Nephron progenitor cell (in vitro differentiated cells): ENCODE results near the gene PET117.
"Not testable (repeated sequence)": the region's sequence is repeated elsewhere in the genome, so short reads cannot be mapped to it uniquely, and the experiment has no call there.

Source experiments
- DNase-seq: peaks from one replicate; pipeline ENCODE4 v3.0.0; 2021
- H3K27ac Mint-ChIP-seq: 2 replicates; pipeline ENCODE4 v1.8.0; 2021; ENCODE audit warnings: mild to moderate bottlenecking, moderate library complexity, mixed read lengths
- H3K27me3 Mint-ChIP-seq: 2 replicates; pipeline ENCODE4 v1.8.0; 2021; ENCODE audit warnings: mild to moderate bottlenecking, low read depth, mixed read lengths; ENCODE audit not compliant: poor library complexity
- H3K36me3 Mint-ChIP-seq: 2 replicates; pipeline ENCODE4 v1.8.0; 2021; ENCODE audit warnings: low read depth, mixed read lengths
- H3K4me1 Mint-ChIP-seq: 2 replicates; pipeline ENCODE4 v1.8.0; 2021; ENCODE audit warnings: mixed read lengths
- H3K4me3 Mint-ChIP-seq: 2 replicates; pipeline ENCODE4 v1.8.0; 2021; ENCODE audit warnings: mild to moderate bottlenecking, moderate library complexity, mixed read lengths
- H3K9me3 Mint-ChIP-seq: 2 replicates; pipeline ENCODE4 v1.8.0; 2021; ENCODE audit warnings: mild to moderate bottlenecking, moderate library complexity, mixed read lengths
- TF ChIP-seq, protein P1 (sequence below): fragments of 200-600 bp; sonication (generic); IDR thresholded peaks from 2 replicates; pipeline ENCODE4 v1.5.0; 2021; ENCODE audit warnings: antibody characterized with exemption

PET117 gene

DNA sequence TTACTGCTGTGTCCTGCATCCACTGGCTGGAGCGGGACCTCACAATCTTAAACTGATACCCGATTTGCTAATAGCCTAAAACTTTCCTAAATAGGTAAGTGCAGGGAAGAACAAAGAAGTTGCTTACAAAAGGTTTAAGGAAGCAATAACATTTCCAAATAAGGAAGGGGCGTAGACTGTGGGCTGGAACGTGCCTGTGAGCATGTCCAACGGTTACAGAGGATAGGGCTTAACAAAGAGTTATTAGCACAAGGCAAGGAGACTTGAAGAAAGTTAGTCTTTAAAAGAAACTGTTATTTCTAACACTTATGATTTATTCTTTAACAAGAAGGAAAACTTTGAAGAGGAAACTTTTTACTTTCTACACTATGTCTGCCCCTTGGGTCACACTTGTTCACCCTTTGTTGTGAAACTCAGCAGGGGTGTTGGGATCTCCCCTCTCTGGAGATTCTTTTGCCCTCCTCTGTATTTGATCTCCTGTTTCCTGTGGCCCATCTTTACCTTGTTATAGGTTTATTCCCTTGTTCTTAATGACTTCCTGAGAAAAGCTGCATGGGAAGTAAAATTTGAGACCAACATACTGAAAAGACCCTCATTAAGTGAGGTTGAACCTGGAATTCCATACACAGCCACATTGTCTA, 28.7 kb downstream of the PET117 start:
- H3K27ac Mint-ChIP-seq: peak overlapping the region; percentile 97
- H3K27me3 Mint-ChIP-seq: no peaks in the 10 kb centered on the region
- peaks cover 64% of the 10 kb centered on the region for H3K4me1 Mint-ChIP-seq
- TF ChIP-seq, protein P1, sequence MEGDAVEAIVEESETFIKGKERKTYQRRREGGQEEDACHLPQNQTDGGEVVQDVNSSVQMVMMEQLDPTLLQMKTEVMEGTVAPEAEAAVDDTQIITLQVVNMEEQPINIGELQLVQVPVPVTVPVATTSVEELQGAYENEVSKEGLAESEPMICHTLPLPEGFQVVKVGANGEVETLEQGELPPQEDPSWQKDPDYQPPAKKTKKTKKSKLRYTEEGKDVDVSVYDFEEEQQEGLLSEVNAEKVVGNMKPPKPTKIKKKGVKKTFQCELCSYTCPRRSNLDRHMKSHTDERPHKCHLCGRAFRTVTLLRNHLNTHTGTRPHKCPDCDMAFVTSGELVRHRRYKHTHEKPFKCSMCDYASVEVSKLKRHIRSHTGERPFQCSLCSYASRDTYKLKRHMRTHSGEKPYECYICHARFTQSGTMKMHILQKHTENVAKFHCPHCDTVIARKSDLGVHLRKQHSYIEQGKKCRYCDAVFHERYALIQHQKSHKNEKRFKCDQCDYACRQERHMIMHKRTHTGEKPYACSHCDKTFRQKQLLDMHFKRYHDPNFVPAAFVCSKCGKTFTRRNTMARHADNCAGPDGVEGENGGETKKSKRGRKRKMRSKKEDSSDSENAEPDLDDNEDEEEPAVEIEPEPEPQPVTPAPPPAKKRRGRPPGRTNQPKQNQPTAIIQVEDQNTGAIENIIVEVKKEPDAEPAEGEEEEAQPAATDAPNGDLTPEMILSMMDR: no peak
- no peak for DNase-seq
- peaks cover 70% of the 10 kb centered on the region for H3K36me3 Mint-ChIP-seq
- peak overlapping the region; percentile 5 for H3K4me3 Mint-ChIP-seq
- peaks cover 4% of the 10 kb centered on the region for H3K9me3 Mint-ChIP-seq

DNA sequence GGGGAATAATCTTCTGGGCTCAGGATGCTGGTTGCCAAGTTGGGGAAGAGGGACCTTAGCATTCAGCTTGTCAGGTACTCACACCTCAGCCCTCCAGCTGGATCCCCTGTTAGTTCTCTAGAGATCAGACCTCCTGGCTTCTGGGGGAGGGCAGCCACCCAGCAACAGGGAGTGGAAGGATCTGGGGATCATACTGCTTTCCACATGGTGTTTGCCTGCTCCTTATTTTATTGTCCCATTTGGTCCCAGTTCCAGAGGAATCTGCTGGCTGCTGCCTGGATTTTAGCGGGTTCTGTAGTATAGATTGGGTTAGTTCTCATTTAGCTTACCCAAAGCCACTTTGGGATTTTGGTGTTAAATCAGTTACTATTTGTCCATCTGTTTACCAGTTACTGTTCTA, 29.3 kb downstream of the PET117 start:
- Mint-ChIP-seq H3K36me3 (peaks cover 71% of the 10 kb centered on the region), H3K27me3 (no peaks in the 10 kb centered on the region), H3K9me3 (peaks cover 4% of the 10 kb centered on the region), H3K4me1 (peaks cover 64% of the 10 kb centered on the region), H3K4me3 (no peak overlapping the region), H3K27ac (peak overlapping the region; percentile 53)
- TF ChIP-seq, protein P1: no peak
- no peak for DNase-seq

DNA sequence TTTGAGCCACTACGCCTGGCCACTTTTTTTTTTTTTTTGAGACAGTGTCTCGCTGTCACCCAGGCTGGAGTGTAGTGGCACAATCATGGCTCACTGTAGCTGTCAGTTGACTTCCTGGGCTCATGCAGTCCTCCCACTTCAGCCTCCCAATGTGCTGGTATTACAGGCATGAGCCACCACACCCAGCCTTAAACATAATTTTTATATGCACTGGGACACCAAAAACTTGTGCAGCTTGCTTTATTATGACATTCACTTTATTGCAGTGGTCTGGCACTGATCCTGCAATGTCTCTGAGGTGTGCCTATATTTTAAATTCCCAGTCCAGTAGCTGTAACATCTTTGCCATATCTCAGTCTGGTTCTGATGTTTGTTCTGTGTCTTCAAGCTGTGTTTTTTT, 34.7 kb downstream of the PET117 start:
- Mint-ChIP-seq H3K9me3 (peaks cover 4% of the 10 kb centered on the region), H3K4me1 (peaks cover 19% of the 10 kb centered on the region), H3K36me3 (peaks cover 78% of the 10 kb centered on the region), H3K4me3 (no peak overlapping the region), H3K27me3 (no peaks in the 10 kb centered on the region), H3K27ac (no peak overlapping the region)
- DNase-seq: no peak
- TF ChIP-seq, protein P1: no peak

DNA sequence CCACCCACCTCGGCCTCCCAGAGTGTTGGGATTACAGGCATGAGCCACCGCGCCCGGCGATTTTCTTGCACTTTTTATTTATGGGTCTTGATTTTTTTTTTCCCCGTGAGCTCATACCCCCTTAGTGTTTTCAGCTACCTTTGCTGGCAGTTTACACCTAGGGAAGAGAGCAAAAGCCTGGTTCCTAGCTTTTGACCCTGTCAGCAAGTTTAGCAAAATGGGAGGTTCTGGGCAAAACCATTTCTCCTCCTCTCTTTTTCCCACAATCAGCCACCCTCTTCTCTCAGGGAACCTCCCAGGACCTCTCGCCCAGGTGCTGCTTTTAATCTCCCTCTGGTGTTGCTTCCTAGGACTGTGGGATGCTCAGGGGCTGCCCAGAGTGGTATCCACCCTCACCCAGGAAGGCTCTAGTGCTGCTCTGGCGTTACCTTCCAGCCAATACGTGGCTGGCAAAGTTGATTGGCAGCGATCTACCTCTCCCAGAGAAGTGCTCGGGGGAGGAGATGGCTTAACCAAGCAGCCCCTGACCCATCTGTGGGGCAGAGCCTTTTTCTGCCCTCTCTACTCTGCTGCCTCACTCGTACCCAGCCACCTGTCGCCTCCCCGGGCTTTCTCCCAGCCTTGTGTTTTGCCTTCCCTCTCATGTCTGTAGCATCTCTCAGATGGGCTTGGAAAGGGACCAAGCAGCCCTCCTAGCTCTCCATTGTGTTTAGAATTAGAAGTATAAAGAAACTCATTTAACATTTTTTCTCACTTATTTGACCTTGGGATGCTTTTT, 37.4 kb downstream of the PET117 start:
- peak overlapping the region; percentile 64 for H3K27ac Mint-ChIP-seq
- DNase-seq: no peak
- H3K9me3 Mint-ChIP-seq: peaks cover 20% of the 10 kb centered on the region
- H3K36me3 Mint-ChIP-seq: peaks cover 88% of the 10 kb centered on the region
- H3K27me3 Mint-ChIP-seq: no peaks in the 10 kb centered on the region
- TF ChIP-seq, protein P1: no peak
- no peak overlapping the region for H3K4me3 Mint-ChIP-seq
- no peaks in the 10 kb centered on the region for H3K4me1 Mint-ChIP-seq

DNA sequence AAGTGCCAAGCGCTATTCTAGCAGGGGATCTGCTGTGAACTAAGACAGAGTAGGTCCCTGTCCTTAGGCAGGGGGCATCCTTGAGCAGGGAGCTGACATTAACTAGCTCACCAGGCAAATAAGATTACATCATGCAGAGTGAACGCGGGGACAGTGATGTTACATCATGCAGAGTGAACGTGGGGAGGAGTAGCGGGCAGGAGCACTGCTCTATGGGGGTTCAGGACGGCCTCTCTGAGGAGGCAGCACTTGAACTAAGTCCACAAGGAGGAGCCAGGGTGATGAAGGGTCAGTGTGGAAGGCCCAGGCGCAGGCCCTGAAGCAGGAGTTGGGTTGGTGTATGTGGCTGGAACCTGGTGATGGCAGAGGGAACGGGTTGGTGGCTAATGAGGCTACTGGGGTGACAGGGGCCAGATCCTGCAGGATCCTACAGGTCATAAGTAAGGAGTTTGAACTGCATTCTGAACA, 38.7 kb downstream of the PET117 start:
- TF ChIP-seq, protein P1: no peak
- no peak overlapping the region for H3K4me3 Mint-ChIP-seq
- H3K27ac Mint-ChIP-seq: no peak overlapping the region
- H3K4me1 Mint-ChIP-seq: no peaks in the 10 kb centered on the region
- H3K36me3 Mint-ChIP-seq: peaks cover 88% of the 10 kb centered on the region
- H3K27me3 Mint-ChIP-seq: peaks cover 4% of the 10 kb centered on the region
- peaks cover 24% of the 10 kb centered on the region for H3K9me3 Mint-ChIP-seq
- DNase-seq: no peak

DNA sequence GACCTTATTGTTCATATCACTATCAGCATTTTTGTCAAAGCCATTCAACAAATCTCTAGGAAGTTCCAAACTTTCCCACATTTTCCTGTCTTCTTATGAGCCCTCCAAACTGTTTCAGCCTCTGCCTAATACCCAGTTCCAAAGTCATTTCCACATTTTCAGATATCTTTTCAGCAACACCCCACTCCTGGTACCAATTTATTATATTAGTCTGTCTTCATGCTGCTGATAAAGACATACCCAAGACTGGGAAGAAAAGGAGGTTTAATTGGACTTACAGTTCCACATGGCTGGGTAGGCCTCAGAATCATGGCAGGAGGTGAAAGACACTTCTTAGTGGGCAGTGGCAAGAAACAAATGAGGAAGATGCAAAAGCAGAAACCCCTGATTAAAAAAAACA, 42.7 kb downstream of the PET117 start:
- not testable (repeated sequence) for H3K27ac Mint-ChIP-seq, H3K4me3 Mint-ChIP-seq, DNase-seq, H3K4me1 Mint-ChIP-seq, H3K27me3 Mint-ChIP-seq
- Mint-ChIP-seq H3K36me3 (peaks cover 87% of the 10 kb centered on the region), H3K9me3 (peaks cover 24% of the 10 kb centered on the region)
